Stimulated activated CD4-positive, alpha-beta T cell treated with anti-CD3 and anti-CD28 coated beads, Interleukin-12 subunit alpha, Interleukin-12 subunit beta, amount 100 ng/mL, for 48 hours (primary cell): ENCODE data around the gene CWF19L2.

Source experiments
- DNase-seq, 3 donors: peaks; one replicate each; pipeline ENCODE4 v3.0.0-alpha.2; 2020; ENCODE audit warnings: low read depth in 2 of 3, low spot score in 1 of 3

Gene CWF19L2

DNA sequence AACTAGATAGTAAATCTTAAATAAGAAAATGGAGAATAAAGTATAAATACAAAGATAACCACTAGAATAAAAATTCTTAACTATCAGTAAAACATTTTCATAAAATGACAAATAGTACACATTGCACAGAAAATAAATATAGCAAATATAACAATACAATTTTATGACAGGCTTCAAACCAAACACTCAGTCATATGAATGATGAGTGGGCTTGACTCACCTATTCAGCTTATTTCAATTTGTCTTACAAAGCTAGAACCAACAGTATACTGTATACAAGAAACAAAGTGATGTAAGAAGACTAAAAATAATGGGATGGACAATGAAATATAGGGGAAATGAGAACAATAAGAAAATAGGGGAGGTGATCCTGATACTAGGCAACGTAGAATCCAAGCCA is 141.2 kb downstream of the CWF19L2 start:
- DNase-seq: no peak

- DNase-seq: no peak
Observed at GRCh38 chr11:107307991-107308390, 149.6 kb downstream of the CWF19L2 start.

DNA sequence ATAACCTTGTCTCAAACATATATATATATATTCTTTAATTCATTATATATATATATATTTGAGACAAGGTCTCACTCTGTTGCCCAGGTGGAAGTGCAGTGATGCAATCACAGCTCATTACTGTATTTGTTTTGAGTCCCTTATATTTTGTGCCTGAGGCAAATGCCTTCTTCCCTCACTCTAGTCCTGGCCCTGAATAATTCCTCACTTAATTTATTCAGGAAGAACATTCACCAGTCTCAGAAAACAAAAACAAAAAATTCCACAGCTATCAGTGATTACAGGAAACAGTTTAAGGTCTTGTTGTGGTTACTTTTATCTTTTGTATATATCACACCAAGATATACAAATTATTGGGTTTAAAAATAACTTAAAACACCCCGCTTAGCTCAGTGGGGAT is 155.7 kb downstream of the CWF19L2 start:
- DNase-seq: no peak

GRCh38 chr11:107293677-107294344 is 163.8 kb downstream of the CWF19L2 start:
- no peak for DNase-seq

- DNase-seq: no peak
Observed at GRCh38 chr11:107282195-107282594, 175.4 kb downstream of the CWF19L2 start.
